Bronchial epithelial cell (primary cell): ENCODE data around the gene NCOA6. TPM values are rescaled to one million over a fixed set of nuclear protein-coding genes. Genes with fewer than 3 reads are reported as not detected.

Experiments used
- DNase-seq: peaks from one replicate; pipeline ENCODE4 v3.0.0-alpha.2; 2010; ENCODE audit warnings: low read depth
- FAIRE-seq: peaks from 2 replicates; lab custom pipeline; 2011; peaks lifted over from hg19 to GRCh38; lab: Jason Lieb, UNC
- H3K27me3 ChIP-seq: 2 replicates; pipeline ENCODE4 v1.5.1; 2011; ENCODE audit warnings: low read length; ENCODE audit not compliant: control insufficient read depth, insufficient read depth
- H3K36me3 ChIP-seq: 2 replicates; pipeline ENCODE4 v1.5.1; 2011; ENCODE audit warnings: low read length; ENCODE audit not compliant: control insufficient read depth, insufficient read depth
- H3K4me3 ChIP-seq: 2 replicates; pipeline ENCODE4 v1.5.1; 2011; ENCODE audit warnings: mild to moderate bottlenecking, low read depth, low read length, control low read depth
- total RNA-seq: library from RNA; depleted of rRNA; stranded (reverse); fragments of >200 nt; gene quantifications from 2 replicates; pipeline ENCODE4 v1.2.1, GENCODE V29; 2014
- TF ChIP-seq, protein P1 (sequence below): IDR thresholded peaks from 2 replicates; pipeline ENCODE4 v1.5.1; 2011; ENCODE audit warnings: mild to moderate bottlenecking, moderate library complexity, low read length, control low read depth, inconsistent platforms; ENCODE audit not compliant: insufficient read depth, severe bottlenecking

NCOA6 gene
- total RNA-seq, 1 donor from 2014 or later = 5.5 TPM

- FAIRE-seq (no peak), DNase-seq (peak; percentile 68)
- TF ChIP-seq, protein P1, sequence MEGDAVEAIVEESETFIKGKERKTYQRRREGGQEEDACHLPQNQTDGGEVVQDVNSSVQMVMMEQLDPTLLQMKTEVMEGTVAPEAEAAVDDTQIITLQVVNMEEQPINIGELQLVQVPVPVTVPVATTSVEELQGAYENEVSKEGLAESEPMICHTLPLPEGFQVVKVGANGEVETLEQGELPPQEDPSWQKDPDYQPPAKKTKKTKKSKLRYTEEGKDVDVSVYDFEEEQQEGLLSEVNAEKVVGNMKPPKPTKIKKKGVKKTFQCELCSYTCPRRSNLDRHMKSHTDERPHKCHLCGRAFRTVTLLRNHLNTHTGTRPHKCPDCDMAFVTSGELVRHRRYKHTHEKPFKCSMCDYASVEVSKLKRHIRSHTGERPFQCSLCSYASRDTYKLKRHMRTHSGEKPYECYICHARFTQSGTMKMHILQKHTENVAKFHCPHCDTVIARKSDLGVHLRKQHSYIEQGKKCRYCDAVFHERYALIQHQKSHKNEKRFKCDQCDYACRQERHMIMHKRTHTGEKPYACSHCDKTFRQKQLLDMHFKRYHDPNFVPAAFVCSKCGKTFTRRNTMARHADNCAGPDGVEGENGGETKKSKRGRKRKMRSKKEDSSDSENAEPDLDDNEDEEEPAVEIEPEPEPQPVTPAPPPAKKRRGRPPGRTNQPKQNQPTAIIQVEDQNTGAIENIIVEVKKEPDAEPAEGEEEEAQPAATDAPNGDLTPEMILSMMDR = no peak
- H3K4me3 ChIP-seq = peak within 1 kb of the TSS; percentile 77
- H3K36me3 ChIP-seq = no peaks in the 10 kb centered on the region
- H3K27me3 ChIP-seq = no peaks in the 10 kb centered on the region
These were observed 121.1 kb downstream of the NCOA6 start, which contains the start of gene TP53INP2 for GRCh38 chr20:34704177-34705007. TP53INP2 (plus strand) TSS chr20:34704344; CDS start chr20:34708740, 4,396 bp downstream.

DNA sequence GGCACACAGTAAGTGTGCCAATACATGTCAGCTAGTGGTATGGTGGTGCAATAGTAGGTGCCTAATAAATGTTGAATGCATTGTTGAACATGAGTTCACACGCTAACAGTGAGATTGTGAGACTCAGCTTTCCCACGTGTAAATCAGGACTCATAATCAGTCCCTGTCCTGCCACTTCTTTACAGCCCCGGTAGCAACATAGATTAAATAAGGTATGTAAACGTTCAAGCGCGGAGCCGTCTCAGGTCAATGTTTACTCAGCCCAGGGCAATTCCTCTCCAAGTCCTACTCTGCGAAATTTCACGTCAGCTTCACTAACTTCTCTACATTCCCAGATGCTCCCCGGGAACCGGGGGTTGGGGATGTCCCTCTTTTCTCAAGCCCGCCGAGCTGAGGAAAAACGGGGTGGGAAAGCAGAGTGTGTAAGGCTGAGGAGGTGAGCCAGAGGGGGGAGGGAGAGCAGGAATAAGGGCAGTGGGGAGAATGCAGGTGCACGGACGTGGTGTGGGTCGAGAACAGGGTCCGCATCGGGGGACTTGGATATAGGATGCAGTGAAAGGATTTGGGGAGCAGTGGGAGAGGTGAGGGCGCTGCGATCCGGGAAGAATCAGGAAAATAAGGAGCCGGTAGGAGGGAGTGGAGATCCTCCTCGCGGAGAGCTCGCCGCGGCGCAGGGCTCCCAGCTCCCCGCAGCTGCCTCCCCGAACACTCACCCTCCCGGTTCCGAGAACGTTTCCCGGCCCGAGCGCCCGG lies 121.9 kb downstream of the NCOA6 start:
- peak; percentile 28 for DNase-seq
- TF ChIP-seq, protein P1 = no peak
- H3K36me3 ChIP-seq = no peaks in the 10 kb centered on the region
- FAIRE-seq = no peak
- H3K27me3 ChIP-seq = no peaks in the 10 kb centered on the region
- H3K4me3 ChIP-seq = peak overlapping the region; percentile 77

DNA sequence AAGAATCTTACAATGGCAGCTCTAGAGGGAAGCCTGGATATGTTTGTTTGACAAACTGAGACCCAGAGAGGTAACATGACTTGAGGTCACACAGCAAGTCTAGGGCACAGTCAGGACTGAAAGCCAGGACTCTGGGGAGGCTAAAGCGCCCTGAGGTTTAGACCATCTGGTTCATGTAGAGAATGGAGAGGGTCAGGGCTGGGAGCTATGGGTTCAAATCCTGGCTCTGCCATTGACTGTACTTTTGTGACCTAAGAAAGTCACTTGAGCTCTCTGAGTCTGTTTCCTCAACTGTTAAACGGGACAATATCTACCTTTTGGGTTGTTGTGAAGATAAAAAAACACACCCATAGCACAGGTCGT lies 122.4 kb downstream of the NCOA6 start:
- DNase-seq (no peak), FAIRE-seq (no peak)
- Histone ChIP-seq H3K4me3 (no peak overlapping the region), H3K27me3 (no peaks in the 10 kb centered on the region), H3K36me3 (no peaks in the 10 kb centered on the region)
- TF ChIP-seq, protein P1 = no peak

GRCh38 chr20:34701405-34702085 lies 123.9 kb downstream of the NCOA6 start:
- H3K4me3 ChIP-seq = no peak overlapping the region
- H3K27me3 ChIP-seq = no peaks in the 10 kb centered on the region
- TF ChIP-seq, protein P1 = no peak
- no peaks in the 10 kb centered on the region for H3K36me3 ChIP-seq
- no peak for FAIRE-seq
- no peak for DNase-seq

DNA sequence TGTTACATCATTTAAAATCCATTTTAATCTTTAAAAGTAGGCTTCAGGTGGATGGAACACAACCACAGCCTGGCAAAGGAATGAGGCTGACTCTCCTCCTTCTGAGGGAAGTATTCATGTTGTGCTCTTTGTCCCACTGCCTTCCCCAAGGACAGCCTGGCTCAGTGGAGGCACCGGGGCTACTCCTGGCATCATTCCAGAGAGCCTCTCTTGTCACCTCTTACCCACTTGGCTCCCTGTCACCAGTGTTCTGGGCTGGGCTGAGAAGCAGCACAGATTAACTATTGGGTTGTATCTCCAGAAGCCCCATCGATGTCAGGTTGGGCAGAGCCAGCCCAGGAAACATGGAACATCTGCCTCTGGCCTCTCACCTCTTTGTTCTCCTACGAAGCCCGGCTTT lies 132.0 kb downstream of the NCOA6 start:
- TF ChIP-seq, protein P1 = no peak
- FAIRE-seq (no peak), DNase-seq (no peak)
- Histone ChIP-seq H3K36me3 (no peaks in the 10 kb centered on the region), H3K4me3 (no peak overlapping the region), H3K27me3 (no peaks in the 10 kb centered on the region)
